ENCODE data around the gene TAS2R60. TPM values are rescaled to one million over a fixed set of nuclear protein-coding genes. Genes with fewer than 3 reads are reported as not detected.

The TAS2R60 gene
- total and polyA plus RNA-seq, 2 donors (not counting 3 experiments of a cell fraction or from before 2014, with no cell fraction given), result not detected

DNA sequence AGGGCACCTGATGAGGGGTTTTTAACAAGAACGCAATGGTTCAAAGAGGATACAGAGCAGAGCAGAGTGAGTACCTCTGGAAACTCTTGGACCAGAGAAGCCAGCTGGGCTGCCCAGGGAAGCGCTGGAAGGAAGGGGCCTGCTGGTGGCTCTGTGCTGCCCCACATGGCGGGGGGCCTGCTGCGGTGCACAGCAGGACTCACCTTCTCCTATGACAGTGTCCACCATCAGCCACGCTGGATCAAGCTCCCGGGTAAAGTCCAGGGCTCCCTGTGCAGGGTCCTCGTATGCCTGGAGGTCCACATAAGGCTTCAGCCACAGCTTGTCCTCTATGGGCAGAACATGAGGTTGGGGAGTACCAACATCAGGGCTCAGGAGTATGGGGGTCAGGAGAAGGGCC, 47.1 kb upstream of the TAS2R60 start:
- dilution Hi-C loops (cut with MboI; ENCODE audit: extremely low pct_ligation_motif_present, low sequenced_read_pairs) (loop anchor here (25.0 kb wide), 1 partner anchor 116 kb away; no protein-coding TSS in a partner anchor), intact Hi-C loops (cut with micrococcal nuclease) (no loop called here)
- Histone ChIP-seq H3K79me2 (ENCODE audit: control insufficient read depth, insufficient read depth, low read length) (no peaks in the 10 kb centered on the region), H3K4me3 (replicated peaks in 1 of 3; ENCODE audit: insufficient read depth in 1 of 3, low read depth in 1 of 3, low read length in 3 of 3) (no peak overlapping the region), H3K4me2 (ENCODE audit: insufficient read depth, low read length) (no peak overlapping the region), H4K20me1 (replicated peaks; ENCODE audit: control insufficient read depth, extremely low read depth, insufficient read depth, low read length) (no peaks in the 10 kb centered on the region), H2AFZ (ENCODE audit: low read depth, low read length) (no peak overlapping the region), H3K36me3 (ENCODE audit: control insufficient read depth in 2 of 2, extremely low read depth in 1 of 2, insufficient read depth in 2 of 2, low read length in 2 of 2) (peaks cover 1 to 3% of the 10 kb centered on the region in 2 experiments), H3K9ac (replicated peaks; ENCODE audit: extremely low read depth, insufficient read depth, low read length) (no peak overlapping the region), H3K9me3 (replicated peaks; ENCODE audit: control insufficient read depth, insufficient read depth, low read length) (no peaks in the 10 kb centered on the region), H3K4me1 (ENCODE audit: control insufficient read depth, extremely low read depth, insufficient read depth, low read length) (peaks cover 39% of the 10 kb centered on the region), H3K9me1 (replicated peaks; ENCODE audit: control insufficient read depth, extremely low read depth, insufficient read depth, low read length) (no peaks in the 10 kb centered on the region), H3K27ac (ENCODE audit: insufficient read depth, low read depth, low read length) (no peak overlapping the region), H3K27me3 (ENCODE audit: control insufficient read depth in 2 of 2, insufficient read depth in 2 of 2, low read length in 2 of 2) (no peaks in the 10 kb centered on the region)
- BruUV-seq (replicated peaks), result no TSS peak
- ChIA-PET POLR2A (interaction anchor here (1.7 to 1.9 kb wide), 2 partner anchors 11 to 16 kb away, joined by 6 to 17 read pairs; partner anchors contain the start of gene ZYX), CTCF (interaction anchor here (0.6 to 2.0 kb wide), 10 partner anchors 9 to 341 kb away, joined by 3 to 12 read pairs (median 4); no protein-coding TSS in a partner anchor)
- FAIRE-seq (no peak), DNase-seq (ENCODE audit: low read depth, low spot score) (no peak)
- TF ChIP-seq, protein P1, sequence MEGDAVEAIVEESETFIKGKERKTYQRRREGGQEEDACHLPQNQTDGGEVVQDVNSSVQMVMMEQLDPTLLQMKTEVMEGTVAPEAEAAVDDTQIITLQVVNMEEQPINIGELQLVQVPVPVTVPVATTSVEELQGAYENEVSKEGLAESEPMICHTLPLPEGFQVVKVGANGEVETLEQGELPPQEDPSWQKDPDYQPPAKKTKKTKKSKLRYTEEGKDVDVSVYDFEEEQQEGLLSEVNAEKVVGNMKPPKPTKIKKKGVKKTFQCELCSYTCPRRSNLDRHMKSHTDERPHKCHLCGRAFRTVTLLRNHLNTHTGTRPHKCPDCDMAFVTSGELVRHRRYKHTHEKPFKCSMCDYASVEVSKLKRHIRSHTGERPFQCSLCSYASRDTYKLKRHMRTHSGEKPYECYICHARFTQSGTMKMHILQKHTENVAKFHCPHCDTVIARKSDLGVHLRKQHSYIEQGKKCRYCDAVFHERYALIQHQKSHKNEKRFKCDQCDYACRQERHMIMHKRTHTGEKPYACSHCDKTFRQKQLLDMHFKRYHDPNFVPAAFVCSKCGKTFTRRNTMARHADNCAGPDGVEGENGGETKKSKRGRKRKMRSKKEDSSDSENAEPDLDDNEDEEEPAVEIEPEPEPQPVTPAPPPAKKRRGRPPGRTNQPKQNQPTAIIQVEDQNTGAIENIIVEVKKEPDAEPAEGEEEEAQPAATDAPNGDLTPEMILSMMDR (IDR thresholded peaks at IDR 0.05; ENCODE audit: extremely low read depth in 1 of 2, insufficient read depth in 1 of 2, low read depth in 1 of 2, low read length in 2 of 2), result no peak
- no peak for TF ChIP-seq MYC (IDR thresholded peaks at IDR 0.05; ENCODE audit: low read depth, low read length)
- no peak for TF ChIP-seq POLR2A (IDR thresholded peaks at IDR 0.05; ENCODE audit: low read depth, low read length)
- no peak for TF ChIP-seq POLR2AphosphoS5 (IDR thresholded peaks at IDR 0.05; ENCODE audit: insufficient read depth, low read depth, low read length)
- no peak for TF ChIP-seq EZH2 (IDR thresholded peaks at IDR 0.05; ENCODE audit: borderline replicate concordance, low read depth, low read length, severe bottlenecking)
- TF ChIP-seq FOS (IDR thresholded peaks at IDR 0.05; ENCODE audit: borderline replicate concordance, insufficient read depth, low read length), result no peak
- TF ChIP-seq JUN (IDR thresholded peaks at IDR 0.05; ENCODE audit: borderline replicate concordance, insufficient read depth, insufficient read length, low read depth), result no peak
- TF ChIP-seq, protein P2, sequence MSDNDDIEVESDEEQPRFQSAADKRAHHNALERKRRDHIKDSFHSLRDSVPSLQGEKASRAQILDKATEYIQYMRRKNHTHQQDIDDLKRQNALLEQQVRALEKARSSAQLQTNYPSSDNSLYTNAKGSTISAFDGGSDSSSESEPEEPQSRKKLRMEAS (IDR thresholded peaks at IDR 0.05; ENCODE audit: insufficient read depth, insufficient read length), result no peak
- TF ChIP-seq GATA2 (IDR thresholded peaks at IDR 0.05; ENCODE audit: insufficient read depth, insufficient read length, low read depth, low read length), result no peak
